ENCODE data around the gene STXBP5. TPM values are rescaled to one million over a fixed set of nuclear protein-coding genes. Genes with fewer than 3 reads are reported as not detected.

Gene STXBP5
- total RNA-seq, 6 donors from 2014 or later = 10.5 to 26.5 (median 15.7) TPM

GRCh38 chr6:147311218-147311617, 107.0 kb downstream of the STXBP5 start:
- Histone ChIP-seq H3K27ac (no peak overlapping the region), H3K4me3 (no peak overlapping the region), H3K36me3 (peaks cover 0 to 31% (median 1%) of the 10 kb centered on the region in 4 donors), H3K4me1 (no peaks in the 10 kb centered on the region), H3K9me3 (no peaks in the 10 kb centered on the region), H3K27me3 (no peaks in the 10 kb centered on the region)
- TF ChIP-seq POLR2A (IDR thresholded peaks at IDR 0.05) (no peak), EP300 (IDR thresholded peaks at IDR 0.05) (no peak), POLR2AphosphoS5 (IDR thresholded peaks at IDR 0.05) (no peak)
- ATAC-seq (ENCODE audit: low FRiP score in 2 of 2) = no peak
- no peak for DNase-seq

GRCh38 chr6:147321260-147321659, 117.0 kb downstream of the STXBP5 start:
- Histone ChIP-seq H3K36me3 (peaks cover 0 to 39% (median 11%) of the 10 kb centered on the region in 4 donors), H3K4me3 (no peak overlapping the region), H3K27me3 (no peaks in the 10 kb centered on the region), H3K27ac (peak overlapping the region in 2 of 4 donors; percentile 59 to 77), H3K9me3 (no peaks in the 10 kb centered on the region), H3K4me1 (peaks cover 0 to 6% (median 4%) of the 10 kb centered on the region in 4 donors)
- WGBS, 2 donors = 82 to 90% methylated on average over 2 of the region's 2 CpGs
- ATAC-seq (ENCODE audit: low FRiP score in 2 of 2) (no peak), DNase-seq (no peak)
- TF ChIP-seq EP300 (IDR thresholded peaks at IDR 0.05) (no peak), POLR2AphosphoS5 (IDR thresholded peaks at IDR 0.05) (no peak), CTCF (IDR thresholded peaks at IDR 0.05) (no peak)

GRCh38 chr6:147322299-147323162, 118.3 kb downstream of the STXBP5 start:
- Histone ChIP-seq H3K27me3 (no peaks in the 10 kb centered on the region), H3K27ac (peak overlapping the region; percentile 52 to 78 (median 68)), H3K4me3 (peak overlapping the region in 2 of 4 donors; percentile 13 to 34), H3K4me1 (peaks cover 0 to 6% (median 4%) of the 10 kb centered on the region in 4 donors), H3K9me3 (no peaks in the 10 kb centered on the region), H3K36me3 (peaks cover 0 to 38% (median 11%) of the 10 kb centered on the region in 4 donors)
- DNase-seq (no peak), ATAC-seq (ENCODE audit: low FRiP score in 2 of 2) (peak; percentile 70 to 87)
- TF ChIP-seq EP300 (IDR thresholded peaks at IDR 0.05) (no peak), CTCF (IDR thresholded peaks at IDR 0.05) (no peak), POLR2AphosphoS5 (IDR thresholded peaks at IDR 0.05) (no peak), POLR2A (IDR thresholded peaks at IDR 0.05) (no peak)
- WGBS, 2 donors = 32 to 48% methylated on average over 5 of the region's 5 CpGs

- Histone ChIP-seq H3K27me3 (no peaks in the 10 kb centered on the region), H3K27ac (no peak overlapping the region), H3K9me3 (no peaks in the 10 kb centered on the region), H3K4me3 (no peak overlapping the region), H3K36me3 (peaks cover 3 to 43% (median 9%) of the 10 kb centered on the region in 4 donors), H3K4me1 (peaks cover 0 to 6% (median 4%) of the 10 kb centered on the region in 4 donors)
- WGBS, 2 donors = 91 to 98% methylated on average over 1 of the region's 1 CpG
- ATAC-seq (ENCODE audit: low FRiP score in 2 of 2) (no peak), DNase-seq (no peak)
- TF ChIP-seq POLR2A (IDR thresholded peaks at IDR 0.05) = no peak
These were observed 121.3 kb downstream of the STXBP5 start for GRCh38 chr6:147325557-147325956.

- WGBS, 2 donors = 88 to 89% methylated on average over 1 of the region's 1 CpG
- no peak for DNase-seq
- H3K9me3 ChIP-seq = no peaks in the 10 kb centered on the region
- H3K36me3 ChIP-seq = peaks cover 2 to 36% (median 7%) of the 10 kb centered on the region in 4 donors
- H3K27ac ChIP-seq = no peak overlapping the region
- TF ChIP-seq EP300 (IDR thresholded peaks at IDR 0.05) = no peak
- TF ChIP-seq POLR2A (IDR thresholded peaks at IDR 0.05) = no peak
- TF ChIP-seq CTCF (IDR thresholded peaks at IDR 0.05) = no peak
- no peak for ATAC-seq (ENCODE audit: low FRiP score in 2 of 2)
- no peaks in the 10 kb centered on the region for H3K4me1 ChIP-seq
- H3K4me3 ChIP-seq = no peak overlapping the region
- no peaks in the 10 kb centered on the region for H3K27me3 ChIP-seq
These were observed 127.2 kb downstream of the STXBP5 start for GRCh38 chr6:147331401-147331800.

Measured in upper lobe of left lung (tissue), 6 donors.